GM12873 (cell line): ENCODE measurements around the gene GOLGA7B.

Experiments
- CTCF ChIP-seq: IDR thresholded peaks from 2 replicates; pipeline ENCODE4 v1.5.1; 2012; ENCODE audit warnings: low read depth, mild to moderate bottlenecking, moderate library complexity, low read length, control low read depth; ENCODE audit not compliant: insufficient read depth; ENCODE audit errors: missing control alignments

Gene GOLGA7B

GRCh38 chr10:97831259-97831658 is 18.4 kb upstream of the GOLGA7B start:
- no peak for TF ChIP-seq CTCF

GRCh38 chr10:97836446-97836845 is 13.2 kb upstream of the GOLGA7B start:
- TF ChIP-seq CTCF, result no peak

DNA sequence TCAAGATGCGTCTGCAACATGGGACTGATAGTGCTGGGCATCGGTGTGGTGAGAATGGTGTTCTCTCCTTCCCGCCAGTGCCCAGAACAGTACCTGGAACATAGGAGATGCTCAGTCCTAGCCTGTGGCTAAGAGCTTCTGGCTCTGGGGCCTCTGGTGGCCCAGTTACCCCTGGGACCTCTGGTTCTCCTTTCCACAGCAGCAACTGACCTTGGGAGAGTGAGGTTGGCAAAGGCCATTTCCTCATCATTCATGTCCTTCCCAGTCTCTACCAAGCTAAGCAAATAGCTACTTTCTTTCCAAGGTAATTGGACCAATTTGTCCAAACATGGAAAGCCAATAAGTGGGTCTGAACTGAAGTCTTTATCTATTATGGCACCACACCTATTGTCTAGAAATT is 11.6 kb upstream of the GOLGA7B start:
- TF ChIP-seq CTCF, result no peak

- no peak for TF ChIP-seq CTCF
Measured at GRCh38 chr10:97842656-97843280, 6.9 kb upstream of the GOLGA7B start.

DNA sequence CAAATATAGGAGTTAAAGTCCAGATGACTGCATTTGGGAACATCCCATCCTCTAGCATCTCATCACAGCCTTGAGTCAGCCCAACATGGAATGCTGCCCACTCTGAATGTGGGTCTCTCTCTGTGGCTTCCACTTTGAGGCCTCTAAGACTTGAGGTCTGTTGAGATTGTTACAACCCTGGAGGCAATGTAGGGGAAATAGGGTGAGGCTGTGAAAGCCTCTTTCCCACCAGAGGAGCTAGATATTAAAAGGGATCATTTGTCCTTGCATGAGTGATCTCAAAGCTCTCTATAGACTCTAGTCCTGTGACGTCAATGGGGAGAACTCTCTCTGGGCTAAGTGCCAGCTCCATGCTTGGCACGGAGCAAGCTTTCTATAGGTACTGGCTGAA is 6.4 kb upstream of the GOLGA7B start:
- no peak for TF ChIP-seq CTCF

DNA sequence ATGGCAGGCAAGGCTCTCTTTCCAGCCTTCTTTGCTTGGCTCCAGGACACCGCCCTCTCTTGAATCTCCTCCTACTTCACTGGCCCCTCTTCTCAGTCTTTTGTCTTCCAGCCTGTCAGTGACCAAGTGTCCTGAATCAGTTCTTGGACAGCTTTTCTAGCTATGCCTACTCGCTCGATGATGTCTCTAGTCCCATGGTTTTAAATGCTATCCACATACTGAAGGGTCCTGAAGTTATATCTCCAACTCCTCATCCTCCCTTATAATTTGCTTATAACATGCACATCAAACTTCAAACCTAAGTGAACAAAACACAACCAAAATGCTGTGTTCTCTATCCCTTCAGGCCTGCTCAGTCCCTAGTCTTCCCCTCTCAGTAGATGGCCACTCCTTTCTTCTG is 5.0 kb upstream of the GOLGA7B start:
- no peak for TF ChIP-seq CTCF

DNA sequence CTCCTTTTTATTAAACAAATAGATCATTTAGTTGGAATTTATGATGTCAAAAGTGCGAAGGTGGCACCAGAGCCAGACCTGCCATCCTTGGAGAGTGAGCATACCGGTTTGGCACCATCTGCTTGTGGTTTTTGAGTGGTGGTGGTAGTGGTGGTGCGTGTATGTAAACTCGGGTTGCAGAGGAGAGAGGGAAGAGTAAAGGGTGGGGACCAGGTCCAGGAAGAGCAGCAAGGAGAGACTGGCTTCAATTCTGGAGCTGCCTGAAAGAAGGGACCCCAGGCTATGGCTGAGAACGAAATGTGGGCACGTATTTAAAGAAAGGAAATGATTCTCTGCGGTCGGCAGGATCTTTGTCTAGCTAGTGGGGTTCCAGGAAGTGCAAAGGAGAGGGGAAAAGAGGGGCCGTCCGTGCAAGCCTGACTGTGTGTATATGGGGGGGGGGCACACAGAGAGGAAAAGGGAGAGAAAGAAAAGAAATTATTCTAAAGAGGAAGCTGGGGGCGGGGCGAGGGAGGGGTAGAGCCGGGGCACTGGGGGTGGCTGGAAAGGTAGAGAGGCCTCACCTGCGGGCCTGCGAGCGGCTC is 448 bp upstream of the GOLGA7B start:
- TF ChIP-seq CTCF, result no peak
